ENCODE data around the gene TMEM186. TPM values are rescaled to one million over a fixed set of nuclear protein-coding genes. Genes with fewer than 3 reads are reported as not detected.
"Not testable (repeated sequence)": the region's sequence is repeated elsewhere in the genome, so short reads cannot be mapped to it uniquely, and the experiment has no call there.

Gene TMEM186
- total and polyA plus RNA-seq, 2 of the 8 experiments (the other 6 are each of a cell fraction or from before 2014, with no cell fraction given) = 13.1 TPM

GRCh38 chr16:8836797-8837196 is 39.4 kb upstream of the TMEM186 start:
- H2BK15ac ChIP-seq (ENCODE audit: low read length); H4K5ac ChIP-seq (ENCODE audit: insufficient read length, low read depth, low read length); H3K9ac ChIP-seq (replicated peaks in 1 of 4; ENCODE audit: extremely low read depth in 1 of 4, low read depth in 3 of 4, low read length in 3 of 4); H2AFZ ChIP-seq (ENCODE audit: low read length); H3K9me3 ChIP-seq (ENCODE audit: insufficient read depth in 2 of 2, low read depth in 1 of 2, low read length in 1 of 2); H3K79me1 ChIP-seq (ENCODE audit: low read depth, low read length); H2BK20ac ChIP-seq (ENCODE audit: low read length); H4K8ac ChIP-seq (ENCODE audit: extremely low read depth, insufficient read depth, low read length); H3K14ac ChIP-seq (ENCODE audit: insufficient read length); H2BK5ac ChIP-seq (ENCODE audit: low read depth, low read length); H3K23me2 ChIP-seq (ENCODE audit: low read depth, low read length); H2BK120ac ChIP-seq (replicated peaks; ENCODE audit: low read depth, low read length); H3K56ac ChIP-seq (replicated peaks; ENCODE audit: insufficient read length, low read depth, low read length); H3K4me3 ChIP-seq (ENCODE audit: extremely low read depth in 1 of 4, insufficient read depth in 2 of 4, low read depth in 3 of 4, low read length in 4 of 4); H3K27ac ChIP-seq (ENCODE audit: low read depth, low read length); H3K4me2 ChIP-seq (ENCODE audit: insufficient read depth in 1 of 2, low read depth in 2 of 2, low read length in 2 of 2); H4K91ac ChIP-seq (replicated peaks; ENCODE audit: insufficient read length, low read length); DNase-seq (ENCODE audit: low read depth in 1 of 2, low spot score in 2 of 2); H3K27me3 ChIP-seq (replicated peaks in 1 of 4; ENCODE audit: control insufficient read depth in 3 of 4, extremely low read depth in 1 of 4, insufficient read depth in 3 of 4, low read length in 3 of 4); H3K23ac ChIP-seq (ENCODE audit: insufficient read length); CTCF ChIA-PET (ENCODE audit: partially characterized antibody); H3K18ac ChIP-seq (ENCODE audit: extremely low read depth, low read length); FAIRE-seq; H2AK5ac ChIP-seq (ENCODE audit: low read depth, low read length); H2BK12ac ChIP-seq (ENCODE audit: low read depth, low read length); H3K4ac ChIP-seq (replicated peaks; ENCODE audit: insufficient read length, low read depth, low read length); H3K36me3 ChIP-seq (ENCODE audit: control insufficient read depth in 2 of 4, insufficient read depth in 4 of 4, low read length in 3 of 4); H4K20me1 ChIP-seq (replicated peaks in 1 of 2; ENCODE audit: control insufficient read depth in 1 of 2, insufficient read depth in 2 of 2, low read length in 2 of 2): not testable (repeated sequence)
- WGBS, 2 experiments (ENCODE audit: extremely low coverage in 1 of 2, insufficient coverage in 1 of 2, insufficient read length in 1 of 2, insufficient replicate concordance in 2 of 2, low coverage in 1 of 2, low lambda C conversion rate in 2 of 2, missing lambda C conversion rate in 1 of 2) = 51% methylated on average over 6 of the region's 7 CpGs; no CpG with 5 or more reads in 1 of the 2 experiments
- POLR2A ChIA-PET (ENCODE audit: partially characterized antibody) = interaction anchor here (2.0 to 2.4 kb wide), 2 partner anchors 12 to 28 kb away, joined by 4 to 8 read pairs; no protein-coding TSS in a partner anchor
- Histone ChIP-seq H3K4me1 (replicated peaks in 1 of 4; ENCODE audit: control insufficient read depth in 3 of 4, insufficient read depth in 4 of 4, low read length in 3 of 4) (peaks cover 8 to 15% (median 13%) of the 10 kb centered on the region in 4 experiments), H3K79me2 (ENCODE audit: control insufficient read depth in 1 of 2, insufficient read depth in 2 of 2, low read length in 2 of 2) (peaks cover 0 to 25% of the 10 kb centered on the region in 2 experiments; a peak in 2 of 4 replicates)
- 0 out of 2 replicates have a peak, but pooled peaks have one; percentile 14 for TF ChIP-seq TCF12 (IDR thresholded peaks at IDR 0.05; ENCODE audit: low read depth, low read length)

All from H1 (cell line).